SU-DHL-6 (cell line): ENCODE measurements around the gene MYRF.

ENCODE experiments used
- H2AFZ ChIP-seq: fragments of 200-600 bp; sonication (generic); 2 replicates; pipeline ENCODE4 v1.6.1; 2014; ENCODE audit warnings: low read depth, mild to moderate bottlenecking, moderate library complexity, mixed read lengths, antibody characterized with exemption, low read length; ENCODE audit not compliant: severe bottlenecking
- H3F3A ChIP-seq: fragments of 200-600 bp; shearing (Covaris generic); 2 replicates; pipeline ENCODE4 v1.6.0; 2016; ENCODE audit warnings: antibody characterized with exemption, mild to moderate bottlenecking; ENCODE audit not compliant: insufficient read depth
- H3K27ac ChIP-seq: fragments of 200-600 bp; sonication (generic); 2 replicates; pipeline ENCODE4 v1.5.1; 2016; ENCODE audit warnings: low read depth, mild to moderate bottlenecking, low read length, moderate library complexity, mixed read lengths
- H3K27me3 ChIP-seq: fragments of 200-600 bp; sonication (generic), shearing (Covaris generic); 2 replicates; pipeline ENCODE4 v1.6.0; 2014; ENCODE audit warnings: mild to moderate bottlenecking, low read length
- H3K36me3 ChIP-seq: fragments of 200-600 bp; sonication (generic); 2 replicates; pipeline ENCODE4 v1.6.1; 2014; ENCODE audit warnings: mild to moderate bottlenecking, low read length, mixed read lengths
- H3K4me2 ChIP-seq: fragments of 300-600, 200-600 bp; shearing (Covaris generic), sonication (generic); 2 replicates; pipeline ENCODE4 v1.6.0; 2014; ENCODE audit warnings: low read length, low read depth, mild to moderate bottlenecking; ENCODE audit not compliant: poor library complexity, severe bottlenecking
- H3K4me3 ChIP-seq: fragments of 200-600 bp; sonication (generic); 2 replicates; pipeline ENCODE4 v1.5.1; 2014; ENCODE audit warnings: antibody characterized with exemption, low read length, mild to moderate bottlenecking, mixed read lengths; ENCODE audit not compliant: insufficient read depth, poor library complexity, severe bottlenecking
- H3K79me2 ChIP-seq: fragments of 200-600 bp; sonication (generic); 2 replicates; pipeline ENCODE4 v1.6.1; 2014; ENCODE audit warnings: mild to moderate bottlenecking, low read length, moderate library complexity; ENCODE audit not compliant: insufficient read depth
- H3K9ac ChIP-seq: fragments of 200-600 bp; sonication (generic); 2 replicates; pipeline ENCODE4 v1.7.0; 2014; ENCODE audit warnings: mild to moderate bottlenecking, low read length
- H3K9me2 ChIP-seq: fragments of 200-600 bp; sonication (generic); replicated peaks from 2 replicates; pipeline ENCODE4 v1.6.1; 2014; ENCODE audit warnings: low read length; ENCODE audit not compliant: insufficient read depth
- H3K9me3 ChIP-seq: fragments of 200-600 bp; sonication (generic); 2 replicates; pipeline ENCODE4 v1.6.1; 2014; ENCODE audit warnings: low read length, mixed read lengths; ENCODE audit not compliant: insufficient read depth
- H4K20me1 ChIP-seq: fragments of 200-600 bp; sonication (generic); 2 replicates; pipeline ENCODE4 v1.6.1; 2014; ENCODE audit warnings: low read depth, mild to moderate bottlenecking, antibody characterized with exemption, low read length, moderate library complexity, mixed read lengths
- CTCF ChIP-seq: fragments of 200-600 bp; sonication (generic); IDR thresholded peaks from one replicate; pipeline ENCODE4 v1.5.1; 2017; ENCODE audit warnings: antibody characterized with exemption, mild to moderate bottlenecking, low read length, moderate library complexity; ENCODE audit not compliant: insufficient read depth, poor library complexity, severe bottlenecking
- EZH2phosphoT487 ChIP-seq: fragments of 200-600 bp; sonication (generic), shearing (Covaris generic); conservative IDR thresholded peaks from 2 replicates; pipeline ENCODE4 v1.6.1; 2018; ENCODE audit warnings: mild to moderate bottlenecking, antibody characterized with exemption, low read length, moderate library complexity, mixed read lengths

The MYRF gene

DNA sequence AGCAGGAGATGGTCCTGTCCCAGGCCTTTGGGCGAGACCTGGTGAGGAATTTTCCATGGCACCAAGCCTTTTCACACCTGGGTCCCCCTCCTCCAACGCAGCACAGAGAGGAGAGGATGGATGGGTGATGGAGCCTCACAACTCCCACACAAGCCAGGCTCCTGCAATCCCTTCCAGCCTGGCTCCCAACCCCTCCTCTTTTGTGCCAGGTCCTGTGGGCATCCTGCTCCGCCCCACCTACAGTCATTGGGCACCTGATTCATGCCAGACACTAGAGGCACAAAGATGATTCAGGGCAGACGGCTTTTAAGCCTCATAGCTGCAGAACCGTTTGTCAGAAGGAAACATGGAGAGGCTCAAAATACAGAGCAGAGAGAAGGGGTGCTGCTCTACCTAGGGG, 16.1 kb upstream of the MYRF start:
- Histone ChIP-seq H3K27ac (no peak overlapping the region), H4K20me1 (no peaks in the 10 kb centered on the region), H3K9me3 (no peaks in the 10 kb centered on the region), H3K9ac (no peak overlapping the region), H3K79me2 (no peaks in the 10 kb centered on the region), H3F3A (no peaks in the 10 kb centered on the region), H2AFZ (no peak overlapping the region), H3K36me3 (no peaks in the 10 kb centered on the region), H3K27me3 (no peaks in the 10 kb centered on the region), H3K4me3 (no peak overlapping the region), H3K9me2 (no peaks in the 10 kb centered on the region), H3K4me2 (no peak overlapping the region)
- no peak for TF ChIP-seq CTCF
- TF ChIP-seq EZH2phosphoT487, result no peak

GRCh38 chr11:61737131-61737530, 15.3 kb upstream of the MYRF start:
- Histone ChIP-seq H3F3A (no peaks in the 10 kb centered on the region), H3K27me3 (no peaks in the 10 kb centered on the region), H3K4me2 (no peak overlapping the region), H4K20me1 (no peaks in the 10 kb centered on the region), H3K9me2 (no peaks in the 10 kb centered on the region), H3K4me3 (no peak overlapping the region), H2AFZ (no peak overlapping the region), H3K27ac (no peak overlapping the region), H3K9ac (no peak overlapping the region), H3K9me3 (no peaks in the 10 kb centered on the region), H3K79me2 (no peaks in the 10 kb centered on the region), H3K36me3 (no peaks in the 10 kb centered on the region)
- TF ChIP-seq CTCF, result no peak

GRCh38 chr11:61737636-61738386, 14.6 kb upstream of the MYRF start:
- no peak for TF ChIP-seq CTCF
- TF ChIP-seq EZH2phosphoT487, result no peak
- no peak overlapping the region for H3K9ac ChIP-seq
- no peaks in the 10 kb centered on the region for H3K9me2 ChIP-seq
- no peaks in the 10 kb centered on the region for H4K20me1 ChIP-seq
- H3K36me3 ChIP-seq, result no peaks in the 10 kb centered on the region
- no peaks in the 10 kb centered on the region for H3K27me3 ChIP-seq
- no peaks in the 10 kb centered on the region for H3F3A ChIP-seq
- H3K4me2 ChIP-seq, result no peak overlapping the region
- no peaks in the 10 kb centered on the region for H3K79me2 ChIP-seq
- no peak overlapping the region for H3K27ac ChIP-seq
- no peak overlapping the region for H3K4me3 ChIP-seq
- H2AFZ ChIP-seq, result no peak overlapping the region
- no peaks in the 10 kb centered on the region for H3K9me3 ChIP-seq
